NOMO-1 treated with dmso at 0.1 percent for 144 hours (cell line): Measurements from ENCODE around the gene FGGY.
"Not testable (repeated sequence)": the region's sequence is repeated elsewhere in the genome, so short reads cannot be mapped to it uniquely, and the experiment has no call there.

Source experiments
- DNase-seq: peaks from one replicate; lab custom pipeline; 2025; ENCODE audit not compliant: unreplicated experiment; lab: John Stamatoyannopoulos, UW

Gene FGGY

GRCh38 chr1:59346429-59346828 is 49.5 kb downstream of the FGGY start:
- DNase-seq = no peak

GRCh38 chr1:59349101-59349500 is 52.2 kb downstream of the FGGY start:
- DNase-seq = no peak

- DNase-seq = no peak
These were observed 53.6 kb downstream of the FGGY start for GRCh38 chr1:59350521-59350920.

- peak; percentile 27 for DNase-seq
These were observed 55.2 kb downstream of the FGGY start for GRCh38 chr1:59352065-59352464.

- DNase-seq = no peak
These were observed 56.6 kb downstream of the FGGY start for GRCh38 chr1:59353453-59353852.

- not testable (repeated sequence) for DNase-seq
These were observed 57.3 kb downstream of the FGGY start for GRCh38 chr1:59354239-59354638.

GRCh38 chr1:59354709-59355337 is 57.9 kb downstream of the FGGY start:
- no peak for DNase-seq

GRCh38 chr1:59355361-59355760 is 58.5 kb downstream of the FGGY start:
- no peak for DNase-seq

GRCh38 chr1:59356627-59357026 is 59.7 kb downstream of the FGGY start:
- no peak for DNase-seq

- no peak for DNase-seq
These were observed 60.9 kb downstream of the FGGY start for GRCh38 chr1:59357645-59358320.

GRCh38 chr1:59359325-59359724 is 62.4 kb downstream of the FGGY start:
- DNase-seq = no peak

GRCh38 chr1:59360170-59360569 is 63.3 kb downstream of the FGGY start:
- DNase-seq = no peak

- DNase-seq = no peak
These were observed 63.8 kb downstream of the FGGY start for GRCh38 chr1:59360729-59361128.

GRCh38 chr1:59361766-59362165 is 64.9 kb downstream of the FGGY start:
- no peak for DNase-seq

GRCh38 chr1:59364037-59364436 is 67.1 kb downstream of the FGGY start:
- DNase-seq = no peak

- DNase-seq = no peak
These were observed 69.5 kb downstream of the FGGY start for GRCh38 chr1:59366346-59366745.

GRCh38 chr1:59367301-59368007 is 70.6 kb downstream of the FGGY start:
- DNase-seq = peak; percentile 70

GRCh38 chr1:59368008-59368670 is 71.2 kb downstream of the FGGY start:
- no peak for DNase-seq

- no peak for DNase-seq
These were observed 78.7 kb downstream of the FGGY start for GRCh38 chr1:59375321-59376220.

- DNase-seq = no peak
These were observed 80.5 kb downstream of the FGGY start for GRCh38 chr1:59377350-59377904.
